GM23338 (cell line): Measurements from ENCODE around the gene BBS1. TPM values are rescaled to one million over a fixed set of nuclear protein-coding genes. Genes with fewer than 3 reads are reported as not detected.
A peak's percentile ranks its signal among the peaks of the same experiment; 100 is the strongest.

Experiments used
- ATAC-seq: fragments of 200-7000 bp; cut with Tn5 transposase; 3 replicates; pipeline ENCODE4 v1.9.1; 2020
- DNase-seq: peaks from one replicate; pipeline ENCODE4 v3.0.0-alpha.2; 2015; ENCODE audit warnings: low spot score
- H2AFZ ChIP-seq: fragments of 200-600 bp; sonication (generic); 2 replicates; pipeline ENCODE4 v1.8.0; 2016; ENCODE audit warnings: antibody characterized with exemption, mild to moderate bottlenecking, moderate library complexity
- H3F3A ChIP-seq: fragments of 200-600 bp; sonication (generic); replicated peaks from 2 replicates; pipeline ENCODE4 v1.8.0; 2017; ENCODE audit warnings: antibody characterized with exemption, mixed run types, low read depth
- H3K27ac ChIP-seq: fragments of 200-600 bp; sonication (generic); 2 replicates; pipeline ENCODE4 v1.6.1; 2016; ENCODE audit warnings: low read depth
- H3K27me3 ChIP-seq: fragments of 200-600 bp; sonication (generic); 2 replicates; pipeline ENCODE4 v1.8.0; 2016; ENCODE audit warnings: mild to moderate bottlenecking, mixed run types, moderate library complexity; ENCODE audit not compliant: insufficient read depth
- H3K36me3 ChIP-seq: fragments of 200-600 bp; sonication (generic); 2 replicates; pipeline ENCODE4 v1.8.0; 2016; ENCODE audit warnings: mild to moderate bottlenecking; ENCODE audit not compliant: insufficient read depth
- H3K4me1 ChIP-seq: fragments of 200-600 bp; sonication (generic); 2 replicates; pipeline ENCODE4 v1.8.0; 2016; ENCODE audit warnings: mild to moderate bottlenecking, moderate library complexity; ENCODE audit not compliant: insufficient read depth
- H3K4me2 ChIP-seq: fragments of 200-600 bp; sonication (generic); 2 replicates; pipeline ENCODE4 v1.7.1; 2017; ENCODE audit warnings: mixed run types
- H3K4me3 ChIP-seq: fragments of 200-600 bp; sonication (generic); 2 replicates; pipeline ENCODE4 v1.6.1; 2016; ENCODE audit warnings: mixed run types
- H3K79me2 ChIP-seq: fragments of 200-600 bp; sonication (generic); replicated peaks from 2 replicates; pipeline ENCODE4 v1.8.0; 2017; ENCODE audit warnings: mild to moderate bottlenecking; ENCODE audit not compliant: insufficient read depth
- H3K9me2 ChIP-seq: fragments of 200-600 bp; sonication (generic); 2 replicates; pipeline ENCODE4 v1.8.0; 2017; ENCODE audit not compliant: insufficient read depth
- H4K20me1 ChIP-seq: fragments of 200-600 bp; sonication (generic); replicated peaks from 2 replicates; pipeline ENCODE4 v1.8.0; 2017; ENCODE audit warnings: mild to moderate bottlenecking; ENCODE audit not compliant: insufficient read depth
- H3K27ac Mint-ChIP-seq: 2 replicates; pipeline ENCODE4 v1.8.0; 2020; ENCODE audit warnings: inconsistent platforms, mild to moderate bottlenecking, moderate library complexity, mixed read lengths
- H3K27me3 Mint-ChIP-seq: 3 replicates; pipeline ENCODE4 v1.8.0; 2022; ENCODE audit warnings: low read depth, mild to moderate bottlenecking, moderate library complexity, mixed read lengths, inconsistent platforms; ENCODE audit not compliant: insufficient read depth, poor library complexity
- H3K36me3 Mint-ChIP-seq: 3 replicates; pipeline ENCODE4 v1.8.0; 2021; ENCODE audit warnings: low read depth, mild to moderate bottlenecking, inconsistent platforms, moderate library complexity, mixed read lengths
- H3K4me1 Mint-ChIP-seq: 3 replicates; pipeline ENCODE4 v1.8.0; 2020; ENCODE audit warnings: mild to moderate bottlenecking, inconsistent platforms, mixed read lengths
- H3K4me3 Mint-ChIP-seq: 3 replicates; pipeline ENCODE4 v1.8.0; 2021; ENCODE audit warnings: moderate library complexity, mild to moderate bottlenecking, inconsistent platforms, mixed read lengths
- H3K9me3 Mint-ChIP-seq: 3 replicates; pipeline ENCODE4 v1.8.0; 2020; ENCODE audit warnings: moderate library complexity, mild to moderate bottlenecking, inconsistent platforms, mixed read lengths
- CREB1 ChIP-seq: fragments of 250-450 bp; sonication (Bioruptor Pico); IDR thresholded peaks from 2 replicates; pipeline ENCODE4 v1.5.0; 2020; ENCODE audit warnings: low read depth, mild to moderate bottlenecking, moderate library complexity
- EZH2 ChIP-seq: fragments of 200-600 bp; sonication (generic); IDR thresholded peaks from one replicate; pipeline ENCODE4 v1.8.0; 2017; ENCODE audit warnings: antibody characterized with exemption, mild to moderate bottlenecking, low read depth; ENCODE audit not compliant: unreplicated experiment
- EZH2phosphoT487 ChIP-seq: fragments of 200-600 bp; sonication (generic); IDR thresholded peaks from one replicate; pipeline ENCODE4 v1.8.1; 2018; ENCODE audit warnings: antibody characterized with exemption; ENCODE audit not compliant: unreplicated experiment
- POLR2AphosphoS5 ChIP-seq: IDR thresholded peaks from 2 replicates; pipeline ENCODE4 v1.6.1; 2016; ENCODE audit warnings: antibody characterized with exemption, low read depth
- STAT1 ChIP-seq: IDR thresholded peaks from one replicate; pipeline ENCODE4 v1.6.1; 2016; ENCODE audit warnings: antibody characterized with exemption; ENCODE audit not compliant: unreplicated experiment
- ZNF114 ChIP-seq: fragments of 250-450 bp; sonication (Bioruptor Pico); IDR thresholded peaks from 2 replicates; pipeline ENCODE4 v1.5.0; 2020; ENCODE audit warnings: mild to moderate bottlenecking, moderate library complexity
- ZNF331 ChIP-seq: fragments of 250-450 bp; sonication (Bioruptor Pico); IDR thresholded peaks from 2 replicates; pipeline ENCODE4 v1.5.0; 2020; ENCODE audit warnings: low read depth, mild to moderate bottlenecking, moderate library complexity
- polyA plus RNA-seq: library from polyadenylated mRNA; unstranded; fragments of >200 nt; fragmentation: Nextera tagmentation; extraction: Ambion mirVana; gene quantifications from 2 replicates; pipeline ENCODE4 v1.2.1, GENCODE V29; 2016
- total RNA-seq: library from RNA; depleted of rRNA; stranded (reverse); fragments of >200 nt; shearing (Covaris generic); gene quantifications from 2 replicates; pipeline ENCODE4 v1.2.3, GENCODE V29; 2014
- TF ChIP-seq, protein P1 (sequence below): fragments of 250-450 bp; sonication (Bioruptor Pico); IDR thresholded peaks from 2 replicates; pipeline ENCODE4 v1.5.0; 2020; ENCODE audit warnings: mild to moderate bottlenecking, moderate library complexity
- TF ChIP-seq, protein P2 (sequence below): IDR thresholded peaks from 2 replicates; pipeline ENCODE4 v1.6.1; 2016; ENCODE audit warnings: antibody characterized with exemption
- TF ChIP-seq, protein P3 (sequence below): IDR thresholded peaks from one replicate; pipeline ENCODE4 v1.6.1; 2018; ENCODE audit warnings: antibody characterized with exemption; ENCODE audit not compliant: unreplicated experiment

The BBS1 gene
- total and polyA plus RNA-seq, 2 experiments from 2014 or later, result 11.6 to 41.3 TPM

DNA sequence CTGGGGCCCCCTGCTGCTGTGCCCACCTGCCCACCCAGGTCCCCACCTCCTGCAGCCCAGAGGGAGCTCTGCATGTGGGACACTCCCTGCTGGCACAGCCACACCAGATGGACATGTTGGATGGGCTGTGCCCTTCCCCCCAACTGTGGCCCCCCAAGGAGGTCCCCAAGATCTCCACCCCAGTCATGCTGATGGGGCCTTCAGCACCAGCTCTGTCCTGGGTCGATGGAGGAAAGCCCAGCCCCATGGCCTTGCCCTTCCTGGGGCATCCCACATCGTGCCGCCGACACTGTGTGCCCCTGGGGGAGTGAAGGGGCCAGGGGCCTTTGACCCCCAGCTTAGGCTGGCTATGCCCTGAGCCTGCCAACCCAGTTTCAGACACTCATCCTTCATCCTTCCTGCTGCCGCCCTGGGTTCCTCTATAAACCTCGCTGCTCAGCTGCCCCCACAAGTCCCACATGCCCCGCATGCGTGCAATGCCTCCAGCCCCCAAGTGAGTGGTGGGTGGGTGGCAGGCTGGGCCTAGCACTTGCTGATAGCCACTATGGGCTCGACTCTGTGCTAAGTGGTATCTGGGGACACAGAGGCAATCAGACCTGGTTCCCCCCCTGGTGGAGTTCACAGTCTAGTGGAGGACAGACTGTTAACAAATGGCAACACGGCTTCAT is 34.1 kb upstream of the BBS1 start:
- peaks cover 8% of the 10 kb centered on the region for H3K4me1 ChIP-seq
- H3F3A ChIP-seq, result peaks cover 16% of the 10 kb centered on the region; the same call in 1 of the 2 replicates
- no peak for TF ChIP-seq EZH2phosphoT487
- TF ChIP-seq EZH2, result no peak
- TF ChIP-seq ZNF114 (CRISPR knock-in tag), result no peak
- TF ChIP-seq, protein P1, sequence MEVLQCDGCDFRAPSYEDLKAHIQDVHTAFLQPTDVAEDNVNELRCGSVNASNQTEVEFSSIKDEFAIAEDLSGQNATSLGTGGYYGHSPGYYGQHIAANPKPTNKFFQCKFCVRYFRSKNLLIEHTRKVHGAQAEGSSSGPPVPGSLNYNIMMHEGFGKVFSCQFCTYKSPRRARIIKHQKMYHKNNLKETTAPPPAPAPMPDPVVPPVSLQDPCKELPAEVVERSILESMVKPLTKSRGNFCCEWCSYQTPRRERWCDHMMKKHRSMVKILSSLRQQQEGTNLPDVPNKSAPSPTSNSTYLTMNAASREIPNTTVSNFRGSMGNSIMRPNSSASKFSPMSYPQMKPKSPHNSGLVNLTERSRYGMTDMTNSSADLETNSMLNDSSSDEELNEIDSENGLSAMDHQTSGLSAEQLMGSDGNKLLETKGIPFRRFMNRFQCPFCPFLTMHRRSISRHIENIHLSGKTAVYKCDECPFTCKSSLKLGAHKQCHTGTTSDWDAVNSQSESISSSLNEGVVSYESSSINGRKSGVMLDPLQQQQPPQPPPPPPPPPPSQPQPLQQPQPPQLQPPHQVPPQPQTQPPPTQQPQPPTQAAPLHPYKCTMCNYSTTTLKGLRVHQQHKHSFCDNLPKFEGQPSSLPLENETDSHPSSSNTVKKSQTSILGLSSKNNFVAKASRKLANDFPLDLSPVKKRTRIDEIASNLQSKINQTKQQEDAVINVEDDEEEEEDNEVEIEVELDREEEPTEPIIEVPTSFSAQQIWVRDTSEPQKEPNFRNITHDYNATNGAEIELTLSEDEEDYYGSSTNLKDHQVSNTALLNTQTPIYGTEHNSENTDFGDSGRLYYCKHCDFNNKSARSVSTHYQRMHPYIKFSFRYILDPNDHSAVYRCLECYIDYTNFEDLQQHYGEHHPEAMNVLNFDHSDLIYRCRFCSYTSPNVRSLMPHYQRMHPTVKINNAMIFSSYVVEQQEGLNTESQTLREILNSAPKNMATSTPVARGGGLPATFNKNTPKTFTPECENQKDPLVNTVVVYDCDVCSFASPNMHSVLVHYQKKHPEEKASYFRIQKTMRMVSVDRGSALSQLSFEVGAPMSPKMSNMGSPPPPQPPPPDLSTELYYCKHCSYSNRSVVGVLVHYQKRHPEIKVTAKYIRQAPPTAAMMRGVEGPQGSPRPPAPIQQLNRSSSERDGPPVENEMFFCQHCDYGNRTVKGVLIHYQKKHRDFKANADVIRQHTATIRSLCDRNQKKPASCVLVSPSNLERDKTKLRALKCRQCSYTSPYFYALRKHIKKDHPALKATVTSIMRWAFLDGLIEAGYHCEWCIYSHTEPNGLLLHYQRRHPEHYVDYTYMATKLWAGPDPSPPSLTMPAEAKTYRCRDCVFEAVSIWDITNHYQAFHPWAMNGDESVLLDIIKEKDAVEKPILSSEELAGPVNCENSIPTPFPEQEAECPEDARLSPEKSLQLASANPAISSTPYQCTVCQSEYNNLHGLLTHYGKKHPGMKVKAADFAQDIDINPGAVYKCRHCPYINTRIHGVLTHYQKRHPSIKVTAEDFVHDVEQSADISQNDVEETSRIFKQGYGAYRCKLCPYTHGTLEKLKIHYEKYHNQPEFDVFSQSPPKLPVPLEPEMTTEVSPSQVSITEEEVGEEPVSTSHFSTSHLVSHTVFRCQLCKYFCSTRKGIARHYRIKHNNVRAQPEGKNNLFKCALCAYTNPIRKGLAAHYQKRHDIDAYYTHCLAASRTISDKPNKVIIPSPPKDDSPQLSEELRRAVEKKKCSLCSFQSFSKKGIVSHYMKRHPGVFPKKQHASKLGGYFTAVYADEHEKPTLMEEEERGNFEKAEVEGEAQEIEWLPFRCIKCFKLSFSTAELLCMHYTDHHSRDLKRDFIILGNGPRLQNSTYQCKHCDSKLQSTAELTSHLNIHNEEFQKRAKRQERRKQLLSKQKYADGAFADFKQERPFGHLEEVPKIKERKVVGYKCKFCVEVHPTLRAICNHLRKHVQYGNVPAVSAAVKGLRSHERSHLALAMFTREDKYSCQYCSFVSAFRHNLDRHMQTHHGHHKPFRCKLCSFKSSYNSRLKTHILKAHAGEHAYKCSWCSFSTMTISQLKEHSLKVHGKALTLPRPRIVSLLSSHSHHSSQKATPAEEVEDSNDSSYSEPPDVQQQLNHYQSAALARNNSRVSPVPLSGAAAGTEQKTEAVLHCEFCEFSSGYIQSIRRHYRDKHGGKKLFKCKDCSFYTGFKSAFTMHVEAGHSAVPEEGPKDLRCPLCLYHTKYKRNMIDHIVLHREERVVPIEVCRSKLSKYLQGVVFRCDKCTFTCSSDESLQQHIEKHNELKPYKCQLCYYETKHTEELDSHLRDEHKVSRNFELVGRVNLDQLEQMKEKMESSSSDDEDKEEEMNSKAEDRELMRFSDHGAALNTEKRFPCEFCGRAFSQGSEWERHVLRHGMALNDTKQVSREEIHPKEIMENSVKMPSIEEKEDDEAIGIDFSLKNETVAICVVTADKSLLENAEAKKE, result no peak
- no peak for TF ChIP-seq STAT1
- TF ChIP-seq, protein P2, sequence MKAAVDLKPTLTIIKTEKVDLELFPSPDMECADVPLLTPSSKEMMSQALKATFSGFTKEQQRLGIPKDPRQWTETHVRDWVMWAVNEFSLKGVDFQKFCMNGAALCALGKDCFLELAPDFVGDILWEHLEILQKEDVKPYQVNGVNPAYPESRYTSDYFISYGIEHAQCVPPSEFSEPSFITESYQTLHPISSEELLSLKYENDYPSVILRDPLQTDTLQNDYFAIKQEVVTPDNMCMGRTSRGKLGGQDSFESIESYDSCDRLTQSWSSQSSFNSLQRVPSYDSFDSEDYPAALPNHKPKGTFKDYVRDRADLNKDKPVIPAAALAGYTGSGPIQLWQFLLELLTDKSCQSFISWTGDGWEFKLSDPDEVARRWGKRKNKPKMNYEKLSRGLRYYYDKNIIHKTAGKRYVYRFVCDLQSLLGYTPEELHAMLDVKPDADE, result no peak
- TF ChIP-seq ZNF331 (CRISPR knock-in tag), result no peak
- TF ChIP-seq CREB1 (CRISPR knock-in tag), result no peak
- no peak for TF ChIP-seq POLR2AphosphoS5
- TF ChIP-seq, protein P3, sequence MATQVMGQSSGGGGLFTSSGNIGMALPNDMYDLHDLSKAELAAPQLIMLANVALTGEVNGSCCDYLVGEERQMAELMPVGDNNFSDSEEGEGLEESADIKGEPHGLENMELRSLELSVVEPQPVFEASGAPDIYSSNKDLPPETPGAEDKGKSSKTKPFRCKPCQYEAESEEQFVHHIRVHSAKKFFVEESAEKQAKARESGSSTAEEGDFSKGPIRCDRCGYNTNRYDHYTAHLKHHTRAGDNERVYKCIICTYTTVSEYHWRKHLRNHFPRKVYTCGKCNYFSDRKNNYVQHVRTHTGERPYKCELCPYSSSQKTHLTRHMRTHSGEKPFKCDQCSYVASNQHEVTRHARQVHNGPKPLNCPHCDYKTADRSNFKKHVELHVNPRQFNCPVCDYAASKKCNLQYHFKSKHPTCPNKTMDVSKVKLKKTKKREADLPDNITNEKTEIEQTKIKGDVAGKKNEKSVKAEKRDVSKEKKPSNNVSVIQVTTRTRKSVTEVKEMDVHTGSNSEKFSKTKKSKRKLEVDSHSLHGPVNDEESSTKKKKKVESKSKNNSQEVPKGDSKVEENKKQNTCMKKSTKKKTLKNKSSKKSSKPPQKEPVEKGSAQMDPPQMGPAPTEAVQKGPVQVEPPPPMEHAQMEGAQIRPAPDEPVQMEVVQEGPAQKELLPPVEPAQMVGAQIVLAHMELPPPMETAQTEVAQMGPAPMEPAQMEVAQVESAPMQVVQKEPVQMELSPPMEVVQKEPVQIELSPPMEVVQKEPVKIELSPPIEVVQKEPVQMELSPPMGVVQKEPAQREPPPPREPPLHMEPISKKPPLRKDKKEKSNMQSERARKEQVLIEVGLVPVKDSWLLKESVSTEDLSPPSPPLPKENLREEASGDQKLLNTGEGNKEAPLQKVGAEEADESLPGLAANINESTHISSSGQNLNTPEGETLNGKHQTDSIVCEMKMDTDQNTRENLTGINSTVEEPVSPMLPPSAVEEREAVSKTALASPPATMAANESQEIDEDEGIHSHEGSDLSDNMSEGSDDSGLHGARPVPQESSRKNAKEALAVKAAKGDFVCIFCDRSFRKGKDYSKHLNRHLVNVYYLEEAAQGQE, result no peak
- H3K4me2 ChIP-seq, result peak overlapping the region; percentile 51; the same call in 1 of the 2 replicates
- Mint-ChIP-seq H3K27ac (no peak overlapping the region), H3K9me3 (no peaks in the 10 kb centered on the region), H3K27me3 (peaks cover 13% of the 10 kb centered on the region), H3K4me1 (peaks cover 25% of the 10 kb centered on the region), H3K36me3 (peaks cover 3% of the 10 kb centered on the region; the same call in 2 of the 3 replicates), H3K4me3 (peak overlapping the region; percentile 0; the same call in 1 of the 3 replicates)
- H2AFZ ChIP-seq, result no peak overlapping the region
- no peak overlapping the region for H3K27ac ChIP-seq
- H3K9me2 ChIP-seq, result no peaks in the 10 kb centered on the region
- peaks cover 6% of the 10 kb centered on the region; the same call in 1 of the 2 replicates for H3K79me2 ChIP-seq
- DNase-seq, result peak; percentile 34
- no peaks in the 10 kb centered on the region; the same call in 1 of the 2 replicates for H3K36me3 ChIP-seq
- no peaks in the 10 kb centered on the region for H3K27me3 ChIP-seq
- no peak overlapping the region for H3K4me3 ChIP-seq
- no peaks in the 10 kb centered on the region; the same call in 1 of the 2 replicates for H4K20me1 ChIP-seq
- no peak for ATAC-seq
